HepG2 (cell line): ENCODE results near the gene EARS2. TPM values are rescaled to one million over a fixed set of nuclear protein-coding genes. Genes with fewer than 3 reads are reported as not detected.
A peak's percentile ranks its signal among the peaks of the same experiment; 100 is the strongest.

ENCODE experiments used
- ATAC-seq: fragments of 200-7000 bp; cut with Tn5 transposase; 3 replicates; pipeline ENCODE4 v1.9.1; 2020; ENCODE audit warnings: mild to moderate bottlenecking, moderate library complexity
- BruUV-seq: library from RNA; stranded (reverse); fragments of 400-500 nt; replicated peaks from 2 replicates; lab custom pipeline; 2021; lab: Mats Ljungman, UMichigan
- CTCF ChIA-PET: fragments of 300-600 bp; formaldehyde crosslinking; extraction: SDS; loops from one replicate; lab custom pipeline; 2021; ENCODE audit warnings: low total read pairs, inconsistent platforms, low intra/inter-chr PET ratio; lab: Yijun Ruan, JAX
- POLR2A ChIA-PET: fragments of 350-600 bp; sonication (Branson Sonifier 250); formaldehyde crosslinking; loops from one replicate; lab custom pipeline; 2020; ENCODE audit warnings: antibody characterized with exemption, inconsistent platforms; lab: Yijun Ruan, JAX
- DNase-seq: peaks from one replicate; pipeline ENCODE4 v3.0.0-alpha.2; 2015; ENCODE audit warnings: low spot score
- FAIRE-seq: peaks from 3 replicates; lab custom pipeline; 2011; peaks lifted over from hg19 to GRCh38; lab: Jason Lieb, UNC
- H2AFZ ChIP-seq: one replicate; pipeline ENCODE4 v1.6.1; 2011; ENCODE audit warnings: low read length, inconsistent platforms
- H3K27ac ChIP-seq: fragments of 300-600 bp; 3 replicates; pipeline ENCODE4 v1.8.0; 2011; ENCODE audit warnings: mixed run types, mild to moderate bottlenecking, mixed read lengths, low read length, inconsistent platforms; ENCODE audit not compliant: insufficient read depth; ENCODE audit errors: extremely low read length
- H3K27me3 ChIP-seq, 2 experiments: fragments of 200-600 bp in 1 of 2; 2 replicates in 1 of 2; 3 replicates in 1 of 2; pipeline versions ENCODE4 v1.6.0 to v1.8.0; 2011; ENCODE audit warnings: low read length in 2 of 2, mild to moderate bottlenecking in 2 of 2, moderate library complexity in 2 of 2, inconsistent platforms in 1 of 2; ENCODE audit not compliant: insufficient read depth in 2 of 2, control insufficient read depth in 1 of 2
- H3K36me3 ChIP-seq, 2 experiments: fragments of 200-600 bp in 1 of 2; replicated peaks in 1 of 2; 2 replicates in 1 of 2; 3 replicates in 1 of 2; pipeline versions ENCODE4 v1.5.1 to v1.8.0; 2011; ENCODE audit warnings: low read length in 2 of 2, inconsistent platforms in 1 of 2; ENCODE audit not compliant: insufficient read depth in 2 of 2, control insufficient read depth in 1 of 2
- H3K4me1 ChIP-seq: 2 replicates; pipeline ENCODE4 v1.5.1; 2012; ENCODE audit warnings: low read length, inconsistent platforms; ENCODE audit not compliant: insufficient read depth
- H3K4me2 ChIP-seq: 2 replicates; pipeline ENCODE4 v1.6.0; 2011; ENCODE audit warnings: low read depth, low read length, inconsistent platforms
- H3K4me3 ChIP-seq, 3 experiments: fragments of 200-600 bp in 1 of 3; sonication (generic), shearing (Covaris generic) in 1 of 3; replicated peaks in 1 of 3; 2 replicates each; pipeline ENCODE4 v1.5.1; 2011 to 2016; ENCODE audit warnings: low read length in 3 of 3, inconsistent platforms in 2 of 3, low read depth in 2 of 3, mild to moderate bottlenecking in 2 of 3, control low read depth in 1 of 3, mixed read lengths in 1 of 3; ENCODE audit not compliant: insufficient read depth in 1 of 3
- H3K79me2 ChIP-seq: one replicate; pipeline ENCODE4 v1.6.1; 2011; ENCODE audit warnings: low read length, inconsistent platforms; ENCODE audit not compliant: insufficient read depth
- H3K9ac ChIP-seq: 2 replicates; pipeline ENCODE4 v1.6.0; 2011; ENCODE audit warnings: mild to moderate bottlenecking, low read depth, low read length, inconsistent platforms; ENCODE audit not compliant: insufficient read depth
- H3K9me3 ChIP-seq: 2 replicates; pipeline ENCODE4 v1.5.1; 2012; ENCODE audit warnings: mild to moderate bottlenecking, low read length
- H4K20me1 ChIP-seq: 2 replicates; pipeline ENCODE4 v1.6.0; 2011; ENCODE audit warnings: inconsistent platforms, mild to moderate bottlenecking, low read length, moderate library complexity; ENCODE audit not compliant: insufficient read depth
- ATF3 ChIP-seq: sonication (generic); formaldehyde crosslinking; IDR thresholded peaks from 2 replicates; pipeline ENCODE4 v1.4.0; 2020; ENCODE audit warnings: missing genetic modification reagents
- POGK ChIP-seq: sonication (generic); formaldehyde crosslinking; conservative IDR thresholded peaks from 2 replicates; pipeline ENCODE4 v1.8.0; 2022; ENCODE audit warnings: mild to moderate bottlenecking, moderate library complexity, missing genetic modification reagents
- RNF2 ChIP-seq: fragments of 450-650 bp; conservative IDR thresholded peaks from 2 replicates; pipeline ENCODE4 v1.6.1; 2016; ENCODE audit warnings: low read depth
- ZFX ChIP-seq: sonication (generic); formaldehyde crosslinking; IDR thresholded peaks from 2 replicates; pipeline ENCODE4 v1.4.0; 2020; ENCODE audit warnings: mild to moderate bottlenecking, low read depth, missing genetic modification reagents, moderate library complexity
- ZKSCAN1 ChIP-seq: fragments of 150-350 bp; IDR thresholded peaks from 2 replicates; pipeline ENCODE4 v1.6.1; 2014; ENCODE audit warnings: low read length
- ZNF329 ChIP-seq: sonication (generic); formaldehyde crosslinking; IDR thresholded peaks from 2 replicates; pipeline ENCODE4 v1.9.0; 2021; ENCODE audit warnings: low read depth, mild to moderate bottlenecking, missing genetic modification reagents
- ZNF354B ChIP-seq: sonication (generic); formaldehyde crosslinking; IDR thresholded peaks from 2 replicates; pipeline ENCODE4 v1.8.0; 2022; ENCODE audit warnings: mild to moderate bottlenecking, missing genetic modification reagents
- WGBS: methylation state at CpG from one replicate; pipeline ENCODE4 v1.1.6; 2017; ENCODE audit warnings: low lambda C conversion rate; 5-methylcytosine and 5-hydroxymethylcytosine counted together
- in situ Hi-C: cut with HindIII; loops from 2 replicates; pipeline ENCODE4 v1.10.0; 2017; ENCODE audit warnings: low pct_unique_long_range_greater_than_20kb; ENCODE audit not compliant: extremely low pct_ligation_motif_present
- intact Hi-C: fragments of 100-400 bp; cut with micrococcal nuclease; formaldehyde crosslinking; loops from one replicate; pipeline ENCODE4 v1.10.0; 2022; ENCODE audit not compliant: unreplicated experiment
- polyA plus RNA-seq, 8 experiments: library from polyadenylated mRNA; depleted of rRNA in 3 of 8; stranded (reverse) in 7 of 8; unstranded in 1 of 8; fragments of >200 nt; fragmentation: Illumina TruSeq in 4 of 8; extraction: Trizol in 4 of 8; gene quantifications; 2 replicates each; pipeline versions ENCODE4 v1.2.1 to v1.2.3, GENCODE V29; 2011 to 2016; ENCODE audit warnings: low read depth in 4 of 8, missing spikeins in 1 of 8, mixed read lengths in 1 of 8; ENCODE audit not compliant: insufficient read depth in 1 of 8
- total RNA-seq, 5 experiments: library from RNA; depleted of rRNA; stranded (reverse); fragments of >200 nt; fragmentation: Illumina TruSeq; extraction: Trizol; gene quantifications; 2 replicates each; pipeline ENCODE4 v1.2.3, GENCODE V29; 2016; ENCODE audit warnings: low read depth in 1 of 5
- TF ChIP-seq, protein P1 (sequence below): sonication (generic); formaldehyde crosslinking; IDR thresholded peaks from 2 replicates; pipeline ENCODE4 v1.4.0; 2020; ENCODE audit warnings: low read depth, missing genetic modification reagents
- TF ChIP-seq, protein P2 (sequence below): IDR thresholded peaks from 2 replicates; pipeline ENCODE4 v1.6.1; 2016; ENCODE audit warnings: missing genetic modification reagents, missing compliant biosample characterization
- TF ChIP-seq, protein P3 (sequence below): IDR thresholded peaks from 2 replicates; pipeline ENCODE4 v1.6.1; 2016; ENCODE audit warnings: missing compliant biosample characterization, missing genetic modification reagents, borderline replicate concordance

The EARS2 gene
- total and polyA plus RNA-seq, 2 of the 13 experiments (the other 11 are each of a cell fraction or from before 2014, with no cell fraction given), result 49.4 to 80.4 TPM

GRCh38 chr16:23504076-23504452 is 53.1 kb downstream of the EARS2 start (continued):
- TF ChIP-seq, protein P1, sequence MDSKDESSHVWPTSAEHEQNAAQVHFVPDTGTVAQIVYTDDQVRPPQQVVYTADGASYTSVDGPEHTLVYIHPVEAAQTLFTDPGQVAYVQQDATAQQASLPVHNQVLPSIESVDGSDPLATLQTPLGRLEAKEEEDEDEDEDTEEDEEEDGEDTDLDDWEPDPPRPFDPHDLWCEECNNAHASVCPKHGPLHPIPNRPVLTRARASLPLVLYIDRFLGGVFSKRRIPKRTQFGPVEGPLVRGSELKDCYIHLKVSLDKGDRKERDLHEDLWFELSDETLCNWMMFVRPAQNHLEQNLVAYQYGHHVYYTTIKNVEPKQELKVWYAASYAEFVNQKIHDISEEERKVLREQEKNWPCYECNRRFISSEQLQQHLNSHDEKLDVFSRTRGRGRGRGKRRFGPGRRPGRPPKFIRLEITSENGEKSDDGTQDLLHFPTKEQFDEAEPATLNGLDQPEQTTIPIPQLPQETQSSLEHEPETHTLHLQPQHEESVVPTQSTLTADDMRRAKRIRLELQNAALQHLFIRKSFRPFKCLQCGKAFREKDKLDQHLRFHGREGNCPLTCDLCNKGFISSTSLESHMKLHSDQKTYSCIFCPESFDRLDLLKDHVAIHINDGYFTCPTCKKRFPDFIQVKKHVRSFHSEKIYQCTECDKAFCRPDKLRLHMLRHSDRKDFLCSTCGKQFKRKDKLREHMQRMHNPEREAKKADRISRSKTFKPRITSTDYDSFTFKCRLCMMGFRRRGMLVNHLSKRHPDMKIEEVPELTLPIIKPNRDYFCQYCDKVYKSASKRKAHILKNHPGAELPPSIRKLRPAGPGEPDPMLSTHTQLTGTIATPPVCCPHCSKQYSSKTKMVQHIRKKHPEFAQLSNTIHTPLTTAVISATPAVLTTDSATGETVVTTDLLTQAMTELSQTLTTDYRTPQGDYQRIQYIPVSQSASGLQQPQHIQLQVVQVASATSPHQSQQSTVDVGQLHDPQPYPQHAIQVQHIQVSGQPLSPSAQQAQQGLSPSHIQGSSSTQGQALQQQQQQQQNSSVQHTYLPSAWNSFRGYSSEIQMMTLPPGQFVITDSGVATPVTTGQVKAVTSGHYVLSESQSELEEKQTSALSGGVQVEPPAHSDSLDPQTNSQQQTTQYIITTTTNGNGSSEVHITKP (CRISPR knock-in tag), result no peak
- TF ChIP-seq ATF3 (CRISPR knock-in tag), result no peak
- TF ChIP-seq RNF2, result no peak
- TF ChIP-seq ZFX (CRISPR knock-in tag), result 0 out of 2 replicates have a peak, but pooled peaks have one; percentile 2
- TF ChIP-seq ZKSCAN1, result peak; percentile 54; the same call in 1 of the 2 replicates
- TF ChIP-seq ZNF354B (CRISPR knock-in tag), result no peak
- TF ChIP-seq, protein P2, sequence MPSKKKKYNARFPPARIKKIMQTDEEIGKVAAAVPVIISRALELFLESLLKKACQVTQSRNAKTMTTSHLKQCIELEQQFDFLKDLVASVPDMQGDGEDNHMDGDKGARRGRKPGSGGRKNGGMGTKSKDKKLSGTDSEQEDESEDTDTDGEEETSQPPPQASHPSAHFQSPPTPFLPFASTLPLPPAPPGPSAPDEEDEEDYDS (CRISPR knock-in tag), result no peak

GRCh38 chr16:23502466-23502865 is 54.7 kb downstream of the EARS2 start:
- no peak for TF ChIP-seq POGK
- TF ChIP-seq ZNF329, result no peak
- TF ChIP-seq, protein P3, sequence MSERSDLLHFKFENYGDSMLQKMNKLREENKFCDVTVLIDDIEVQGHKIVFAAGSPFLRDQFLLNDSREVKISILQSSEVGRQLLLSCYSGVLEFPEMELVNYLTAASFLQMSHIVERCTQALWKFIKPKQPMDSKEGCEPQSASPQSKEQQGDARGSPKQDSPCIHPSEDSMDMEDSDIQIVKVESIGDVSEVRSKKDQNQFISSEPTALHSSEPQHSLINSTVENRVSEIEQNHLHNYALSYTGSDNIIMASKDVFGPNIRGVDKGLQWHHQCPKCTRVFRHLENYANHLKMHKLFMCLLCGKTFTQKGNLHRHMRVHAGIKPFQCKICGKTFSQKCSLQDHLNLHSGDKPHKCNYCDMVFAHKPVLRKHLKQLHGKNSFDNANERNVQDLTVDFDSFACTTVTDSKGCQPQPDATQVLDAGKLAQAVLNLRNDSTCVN (CRISPR knock-in tag), result no peak
- Histone ChIP-seq H3K27ac (no peak overlapping the region), H2AFZ (no peak overlapping the region), H3K4me2 (no peak overlapping the region), H3K4me1 (peaks cover 61% of the 10 kb centered on the region), H3K36me3 (peaks cover 10 to 65% of the 10 kb centered on the region in 2 experiments), H4K20me1 (peaks cover 91% of the 10 kb centered on the region), H3K9ac (no peak overlapping the region), H3K4me3 (no peak overlapping the region), H3K27me3 (no peaks in the 10 kb centered on the region), H3K9me3 (no peaks in the 10 kb centered on the region), H3K79me2 (peaks cover 99% of the 10 kb centered on the region)
- DNase-seq (no peak), FAIRE-seq (no peak), ATAC-seq (no peak)
- POLR2A ChIA-PET, result no interaction called here
- CTCF ChIA-PET, result no interaction called here
- BruUV-seq, result no TSS peak
- in situ Hi-C loops, result no loop called here
- intact Hi-C loops, result no loop called here
- 95% methylated on average over 2 of the region's 2 CpGs for whole genome bisulfite sequencing
